ENCODE results near the gene TMEM184C. TPM values are rescaled to one million over a fixed set of nuclear protein-coding genes. Genes with fewer than 3 reads are reported as not detected.

TMEM184C gene
- total and polyA plus RNA-seq, 4 donors, result 41.7 to 54.8 (median 48.6) TPM

GRCh38 chr4:147596377-147596776 is 20.8 kb upstream of the TMEM184C start:
- no peaks in the 10 kb centered on the region for H3K9me3 ChIP-seq (ENCODE audit: control insufficient read depth, insufficient read depth, low read length)
- no peaks in the 10 kb centered on the region for H3K36me3 ChIP-seq (ENCODE audit: control insufficient read depth, insufficient read depth, low read length)
- no peak overlapping the region for H3K4me3 ChIP-seq (ENCODE audit: low read depth, low read length)
- H3K27ac ChIP-seq (ENCODE audit: low read depth, low read length), result no peak overlapping the region
- WGBS (ENCODE audit: insufficient coverage), result no CpG with 5 or more reads among the region's 1 CpG
- DNase-seq (ENCODE audit: low read depth in 4 of 6, low spot score in 6 of 6), result peak in 1 of 6 donors; percentile 57
- no peaks in the 10 kb centered on the region for H3K4me1 ChIP-seq (ENCODE audit: control insufficient read depth, insufficient read depth, low read length)
- H3K27me3 ChIP-seq (ENCODE audit: control insufficient read depth, insufficient read depth, low read length), result no peaks in the 10 kb centered on the region

GRCh38 chr4:147596981-147597380 is 20.2 kb upstream of the TMEM184C start:
- no peak for DNase-seq (ENCODE audit: low read depth in 4 of 6, low spot score in 6 of 6)
- no CpG with 5 or more reads among the region's 1 CpG for WGBS (ENCODE audit: insufficient coverage)
- Histone ChIP-seq H3K27ac (ENCODE audit: low read depth, low read length) (no peak overlapping the region), H3K36me3 (ENCODE audit: control insufficient read depth, insufficient read depth, low read length) (no peaks in the 10 kb centered on the region), H3K9me3 (ENCODE audit: control insufficient read depth, insufficient read depth, low read length) (no peaks in the 10 kb centered on the region), H3K4me1 (ENCODE audit: control insufficient read depth, insufficient read depth, low read length) (no peaks in the 10 kb centered on the region), H3K4me3 (ENCODE audit: low read depth, low read length) (no peak overlapping the region), H3K27me3 (ENCODE audit: control insufficient read depth, insufficient read depth, low read length) (no peaks in the 10 kb centered on the region)

- Histone ChIP-seq H3K36me3 (ENCODE audit: control insufficient read depth, insufficient read depth, low read length) (no peaks in the 10 kb centered on the region), H3K27ac (ENCODE audit: low read depth, low read length) (no peak overlapping the region), H3K4me1 (ENCODE audit: control insufficient read depth, insufficient read depth, low read length) (no peaks in the 10 kb centered on the region), H3K9me3 (ENCODE audit: control insufficient read depth, insufficient read depth, low read length) (no peaks in the 10 kb centered on the region), H3K4me3 (ENCODE audit: low read depth, low read length) (no peak overlapping the region), H3K27me3 (ENCODE audit: control insufficient read depth, insufficient read depth, low read length) (no peaks in the 10 kb centered on the region)
- DNase-seq (ENCODE audit: low read depth in 4 of 6, low spot score in 6 of 6), result no peak
- WGBS (ENCODE audit: insufficient coverage), result no CpG with 5 or more reads among the region's 2 CpGs
Observed at GRCh38 chr4:147597561-147597960, 19.6 kb upstream of the TMEM184C start.

GRCh38 chr4:147599206-147599605 is 18.0 kb upstream of the TMEM184C start:
- H3K4me3 ChIP-seq (ENCODE audit: low read depth, low read length), result no peak overlapping the region
- H3K9me3 ChIP-seq (ENCODE audit: control insufficient read depth, insufficient read depth, low read length), result no peaks in the 10 kb centered on the region
- WGBS (ENCODE audit: insufficient coverage), result no CpG with 5 or more reads among the region's 1 CpG
- H3K27ac ChIP-seq (ENCODE audit: low read depth, low read length), result no peak overlapping the region
- H3K27me3 ChIP-seq (ENCODE audit: control insufficient read depth, insufficient read depth, low read length), result no peaks in the 10 kb centered on the region
- H3K4me1 ChIP-seq (ENCODE audit: control insufficient read depth, insufficient read depth, low read length), result no peaks in the 10 kb centered on the region
- no peaks in the 10 kb centered on the region for H3K36me3 ChIP-seq (ENCODE audit: control insufficient read depth, insufficient read depth, low read length)
- no peak for DNase-seq (ENCODE audit: low read depth in 4 of 6, low spot score in 6 of 6)

GRCh38 chr4:147599769-147600168 is 17.4 kb upstream of the TMEM184C start:
- H3K27me3 ChIP-seq (ENCODE audit: control insufficient read depth, insufficient read depth, low read length), result no peaks in the 10 kb centered on the region
- 94% methylated on average over 2 of the region's 3 CpGs for WGBS (ENCODE audit: insufficient coverage)
- H3K27ac ChIP-seq (ENCODE audit: low read depth, low read length), result no peak overlapping the region
- no peaks in the 10 kb centered on the region for H3K4me1 ChIP-seq (ENCODE audit: control insufficient read depth, insufficient read depth, low read length)
- H3K9me3 ChIP-seq (ENCODE audit: control insufficient read depth, insufficient read depth, low read length), result no peaks in the 10 kb centered on the region
- DNase-seq (ENCODE audit: low read depth in 4 of 6, low spot score in 6 of 6), result no peak
- no peak overlapping the region for H3K4me3 ChIP-seq (ENCODE audit: low read depth, low read length)
- H3K36me3 ChIP-seq (ENCODE audit: control insufficient read depth, insufficient read depth, low read length), result no peaks in the 10 kb centered on the region

- DNase-seq (ENCODE audit: low read depth in 4 of 6, low spot score in 6 of 6), result no peak
- Histone ChIP-seq H3K36me3 (ENCODE audit: control insufficient read depth, insufficient read depth, low read length) (no peaks in the 10 kb centered on the region), H3K27ac (ENCODE audit: low read depth, low read length) (no peak overlapping the region), H3K4me3 (ENCODE audit: low read depth, low read length) (no peak overlapping the region), H3K27me3 (ENCODE audit: control insufficient read depth, insufficient read depth, low read length) (no peaks in the 10 kb centered on the region), H3K4me1 (ENCODE audit: control insufficient read depth, insufficient read depth, low read length) (no peaks in the 10 kb centered on the region), H3K9me3 (ENCODE audit: control insufficient read depth, insufficient read depth, low read length) (no peaks in the 10 kb centered on the region)
Observed at GRCh38 chr4:147605499-147605898, 11.7 kb upstream of the TMEM184C start.

GRCh38 chr4:147607471-147607870 is 9.7 kb upstream of the TMEM184C start:
- Histone ChIP-seq H3K9me3 (ENCODE audit: control insufficient read depth, insufficient read depth, low read length) (no peaks in the 10 kb centered on the region), H3K4me1 (ENCODE audit: control insufficient read depth, insufficient read depth, low read length) (no peaks in the 10 kb centered on the region), H3K27me3 (ENCODE audit: control insufficient read depth, insufficient read depth, low read length) (no peaks in the 10 kb centered on the region), H3K4me3 (ENCODE audit: low read depth, low read length) (no peak overlapping the region), H3K27ac (ENCODE audit: low read depth, low read length) (no peak overlapping the region), H3K36me3 (ENCODE audit: control insufficient read depth, insufficient read depth, low read length) (no peaks in the 10 kb centered on the region)
- WGBS (ENCODE audit: insufficient coverage), result 90% methylated on average over 1 of the region's 1 CpG
- no peak for DNase-seq (ENCODE audit: low read depth in 4 of 6, low spot score in 6 of 6)

- H3K4me1 ChIP-seq (ENCODE audit: control insufficient read depth, insufficient read depth, low read length), result no peaks in the 10 kb centered on the region
- H3K27ac ChIP-seq (ENCODE audit: low read depth, low read length), result no peak overlapping the region
- no CpG with 5 or more reads among the region's 1 CpG for WGBS (ENCODE audit: insufficient coverage)
- DNase-seq (ENCODE audit: low read depth in 4 of 6, low spot score in 6 of 6), result no peak
- H3K4me3 ChIP-seq (ENCODE audit: low read depth, low read length), result no peak overlapping the region
- H3K36me3 ChIP-seq (ENCODE audit: control insufficient read depth, insufficient read depth, low read length), result no peaks in the 10 kb centered on the region
- H3K9me3 ChIP-seq (ENCODE audit: control insufficient read depth, insufficient read depth, low read length), result no peaks in the 10 kb centered on the region
- H3K27me3 ChIP-seq (ENCODE audit: control insufficient read depth, insufficient read depth, low read length), result no peaks in the 10 kb centered on the region
Observed at GRCh38 chr4:147610686-147611085, 6.5 kb upstream of the TMEM184C start.

GRCh38 chr4:147616849-147617172 is 386 bp upstream of the TMEM184C start:
- no peaks in the 10 kb centered on the region for H3K36me3 ChIP-seq (ENCODE audit: control insufficient read depth, insufficient read depth, low read length)
- H3K27me3 ChIP-seq (ENCODE audit: control insufficient read depth, insufficient read depth, low read length), result no peaks in the 10 kb centered on the region
- WGBS (ENCODE audit: insufficient coverage), result 0% methylated on average over 1 of the region's 6 CpGs
- no peaks in the 10 kb centered on the region for H3K9me3 ChIP-seq (ENCODE audit: control insufficient read depth, insufficient read depth, low read length)
- H3K4me3 ChIP-seq (ENCODE audit: low read depth, low read length), result peak overlapping the region; percentile 85
- H3K27ac ChIP-seq (ENCODE audit: low read depth, low read length), result peak overlapping the region; percentile 85
- no peak for DNase-seq (ENCODE audit: low read depth in 4 of 6, low spot score in 6 of 6)
- H3K4me1 ChIP-seq (ENCODE audit: control insufficient read depth, insufficient read depth, low read length), result peaks cover 6% of the 10 kb centered on the region

- Histone ChIP-seq H3K4me1 (ENCODE audit: control insufficient read depth, insufficient read depth, low read length) (peaks cover 9% of the 10 kb centered on the region), H3K27me3 (ENCODE audit: control insufficient read depth, insufficient read depth, low read length) (no peaks in the 10 kb centered on the region), H3K4me3 (ENCODE audit: low read depth, low read length) (peak overlapping the region; percentile 85), H3K9me3 (ENCODE audit: control insufficient read depth, insufficient read depth, low read length) (no peaks in the 10 kb centered on the region), H3K36me3 (ENCODE audit: control insufficient read depth, insufficient read depth, low read length) (peaks cover 2% of the 10 kb centered on the region), H3K27ac (ENCODE audit: low read depth, low read length) (peak overlapping the region; percentile 85)
- no peak for DNase-seq (ENCODE audit: low read depth in 4 of 6, low spot score in 6 of 6)
- 0% methylated on average over 4 of the region's 17 CpGs for WGBS (ENCODE audit: insufficient coverage)
Observed at GRCh38 chr4:147617841-147618691, 869 bp downstream of the TMEM184C start.

Measured in spinal cord (tissue), 10 donors.